ENCODE results near the gene MGAT1. TPM values are rescaled to one million over a fixed set of nuclear protein-coding genes. Genes with fewer than 3 reads are reported as not detected.

Gene MGAT1
- total RNA-seq, 1 donor from 2014 or later, result 123 TPM

DNA sequence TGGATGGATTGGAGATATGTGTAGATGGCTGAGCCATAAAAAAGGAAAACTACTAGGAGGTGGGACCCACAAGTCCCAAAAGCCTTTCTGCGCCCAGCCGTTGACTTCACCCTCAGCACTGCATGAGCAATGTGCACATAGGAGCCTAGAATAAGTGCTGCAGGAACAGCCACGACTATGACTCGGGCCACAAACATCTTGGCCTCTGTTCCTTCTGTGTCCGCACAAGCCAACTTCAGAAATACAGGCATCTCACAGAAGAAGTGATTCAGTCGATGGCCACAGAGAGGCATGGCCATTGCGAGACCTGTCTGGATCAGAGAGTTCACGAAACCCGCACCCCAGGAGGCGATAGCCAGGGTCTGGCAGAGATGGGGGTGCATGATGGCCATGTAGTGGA lies 63.3 kb downstream of the MGAT1 start:
- DNase-seq (ENCODE audit: low spot score), result no peak
- Mint-ChIP-seq H3K27ac (ENCODE audit: unreplicated experiment) (no peak overlapping the region), H3K36me3 (ENCODE audit: low read depth) (no peaks in the 10 kb centered on the region), H3K9me3 (ENCODE audit: low read depth) (peaks cover 2% of the 10 kb centered on the region), H3K4me1 (ENCODE audit: low read depth) (no peaks in the 10 kb centered on the region), H3K27me3 (ENCODE audit: low read depth) (peaks cover 20% of the 10 kb centered on the region), H3K4me3 (ENCODE audit: unreplicated experiment) (no peak overlapping the region)
- TF ChIP-seq, protein P1, sequence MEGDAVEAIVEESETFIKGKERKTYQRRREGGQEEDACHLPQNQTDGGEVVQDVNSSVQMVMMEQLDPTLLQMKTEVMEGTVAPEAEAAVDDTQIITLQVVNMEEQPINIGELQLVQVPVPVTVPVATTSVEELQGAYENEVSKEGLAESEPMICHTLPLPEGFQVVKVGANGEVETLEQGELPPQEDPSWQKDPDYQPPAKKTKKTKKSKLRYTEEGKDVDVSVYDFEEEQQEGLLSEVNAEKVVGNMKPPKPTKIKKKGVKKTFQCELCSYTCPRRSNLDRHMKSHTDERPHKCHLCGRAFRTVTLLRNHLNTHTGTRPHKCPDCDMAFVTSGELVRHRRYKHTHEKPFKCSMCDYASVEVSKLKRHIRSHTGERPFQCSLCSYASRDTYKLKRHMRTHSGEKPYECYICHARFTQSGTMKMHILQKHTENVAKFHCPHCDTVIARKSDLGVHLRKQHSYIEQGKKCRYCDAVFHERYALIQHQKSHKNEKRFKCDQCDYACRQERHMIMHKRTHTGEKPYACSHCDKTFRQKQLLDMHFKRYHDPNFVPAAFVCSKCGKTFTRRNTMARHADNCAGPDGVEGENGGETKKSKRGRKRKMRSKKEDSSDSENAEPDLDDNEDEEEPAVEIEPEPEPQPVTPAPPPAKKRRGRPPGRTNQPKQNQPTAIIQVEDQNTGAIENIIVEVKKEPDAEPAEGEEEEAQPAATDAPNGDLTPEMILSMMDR (IDR thresholded peaks at IDR 0.05), result no peak

- Mint-ChIP-seq H3K9me3 (ENCODE audit: low read depth) (peaks cover 4% of the 10 kb centered on the region), H3K36me3 (ENCODE audit: low read depth) (no peaks in the 10 kb centered on the region), H3K27ac (ENCODE audit: unreplicated experiment) (no peak overlapping the region), H3K4me3 (ENCODE audit: unreplicated experiment) (no peak overlapping the region), H3K27me3 (ENCODE audit: low read depth) (peaks cover 33% of the 10 kb centered on the region), H3K4me1 (ENCODE audit: low read depth) (no peaks in the 10 kb centered on the region)
- DNase-seq (ENCODE audit: low spot score), result no peak
- TF ChIP-seq, protein P1 (IDR thresholded peaks at IDR 0.05), result no peak
These were observed 66.1 kb downstream of the MGAT1 start for GRCh38 chr5:180736536-180736935.

Other genes starting within 250 kb of the MGAT1 start
- gene SCGB3A1, start 211.3 kb downstream of the MGAT1 start, total RNA-seq, result 0.47 to 0.77 TPM in 2 of 3 replicates, not detected in the other
- gene FLT4, start 153.2 kb downstream of the MGAT1 start, total RNA-seq, result 0.10 to 0.31 TPM (median 0.29 TPM) in 3 replicates
- not detected in 3 replicates for gene OR2Y1, start 62.7 kb downstream of the MGAT1 start, total RNA-seq
- gene ZFP62, start 58.5 kb upstream of the MGAT1 start, total RNA-seq, result 13.3 to 19.2 TPM (median 13.9 TPM) in 3 replicates
- gene BTNL8, start 96.4 kb upstream of the MGAT1 start, total RNA-seq, result not detected in 3 replicates
- not detected in 3 replicates for gene BTNL3, start 186.0 kb upstream of the MGAT1 start, total RNA-seq
- not detected in 3 replicates for gene BTNL9, start 237.5 kb upstream of the MGAT1 start, total RNA-seq